Ammon's horn (tissue), 1 donor: ENCODE measurements around the gene ZMIZ2.
"Not testable (repeated sequence)": the region's sequence is repeated elsewhere in the genome, so short reads cannot be mapped to it uniquely, and the experiment has no call there.

Experiments
- DNase-seq: peaks from one replicate; pipeline ENCODE4 v3.0.0-alpha.2; 2016; ENCODE audit warnings: low spot score

ZMIZ2 gene

GRCh38 chr7:44775383-44776107, 26.9 kb downstream of the ZMIZ2 start:
- no peak for DNase-seq

- DNase-seq: no peak
These were observed 27.6 kb downstream of the ZMIZ2 start for GRCh38 chr7:44776211-44776610.

- DNase-seq: no peak
These were observed 33.8 kb downstream of the ZMIZ2 start for GRCh38 chr7:44782460-44782859.

GRCh38 chr7:44783407-44783806, 34.8 kb downstream of the ZMIZ2 start:
- DNase-seq: no peak

- no peak for DNase-seq
These were observed 35.7 kb downstream of the ZMIZ2 start for GRCh38 chr7:44784364-44784763.

- not testable (repeated sequence) for DNase-seq
These were observed 36.6 kb downstream of the ZMIZ2 start for GRCh38 chr7:44785218-44785617.

- DNase-seq: no peak
These were observed 38.4 kb downstream of the ZMIZ2 start for GRCh38 chr7:44787041-44787440.

- no peak for DNase-seq
These were observed 39.1 kb downstream of the ZMIZ2 start for GRCh38 chr7:44787762-44788161.

GRCh38 chr7:44789990-44790389, 41.3 kb downstream of the ZMIZ2 start:
- no peak for DNase-seq

- no peak for DNase-seq
These were observed 42.9 kb downstream of the ZMIZ2 start for GRCh38 chr7:44791278-44792219.

- DNase-seq: no peak
These were observed 45.3 kb downstream of the ZMIZ2 start for GRCh38 chr7:44793919-44794318.

- no peak for DNase-seq
These were observed 45.7 kb downstream of the ZMIZ2 start for GRCh38 chr7:44794331-44794730.

GRCh38 chr7:44796034-44796503, 47.4 kb downstream of the ZMIZ2 start:
- DNase-seq: peak; percentile 58

GRCh38 chr7:44796504-44797328, 48.1 kb downstream of the ZMIZ2 start, which contains the start of gene PPIA:
PPIA (plus strand) TSS chr7:44796681; CDS start chr7:44796725, 44 bp downstream.
- peak; percentile 96 for DNase-seq

- peak; percentile 96 for DNase-seq
These were observed 48.9 kb downstream of the ZMIZ2 start for GRCh38 chr7:44797329-44798258.

- no peak for DNase-seq
These were observed 50.1 kb downstream of the ZMIZ2 start for GRCh38 chr7:44798649-44799305.

GRCh38 chr7:44799939-44800338, 51.3 kb downstream of the ZMIZ2 start:
- DNase-seq: no peak

GRCh38 chr7:44801890-44802289, 53.2 kb downstream of the ZMIZ2 start:
- DNase-seq: no peak

- no peak for DNase-seq
These were observed 53.9 kb downstream of the ZMIZ2 start for GRCh38 chr7:44802418-44803025.
